HEK293 (cell line): ENCODE results near the gene SPAG5.

Source experiments
- CTCF ChIA-PET: fragments of 350-600 bp; formaldehyde crosslinking; extraction: SDS; loops from one replicate; lab custom pipeline; 2021; ENCODE audit warnings: antibody characterized with exemption; lab: Yijun Ruan, JAX
- POLR2A ChIA-PET: fragments of 300-600 bp; formaldehyde crosslinking; extraction: SDS; loops from one replicate; lab custom pipeline; 2020; ENCODE audit warnings: antibody characterized with exemption, inconsistent platforms; lab: Yijun Ruan, JAX
- H3K27ac ChIP-seq: fragments of 200-500 bp; sonication (Bioruptor generic); 2 replicates; pipeline ENCODE4 v1.5.1; 2014; ENCODE audit warnings: low read depth, low read length, control low read depth, inconsistent platforms; ENCODE audit errors: extremely low read depth
- H3K36me3 ChIP-seq, 2 experiments: fragments of 200-500 bp in 1 of 2; sonication (Bioruptor generic) in 1 of 2; 1 replicate in 1 of 2; 2 replicates in 1 of 2; pipeline ENCODE4 v1.5.1; 2014 to 2017; ENCODE audit warnings: inconsistent platforms in 2 of 2, low read length in 2 of 2; ENCODE audit not compliant: control insufficient read depth in 2 of 2, insufficient read depth in 1 of 2
- H3K4me1 ChIP-seq: fragments of 200-500 bp; sonication (Bioruptor generic); 2 replicates; pipeline ENCODE4 v1.5.1; 2014; ENCODE audit warnings: mild to moderate bottlenecking, low read length, inconsistent platforms; ENCODE audit not compliant: control insufficient read depth, insufficient read depth
- H3K4me3 ChIP-seq: 2 replicates; pipeline ENCODE4 v1.5.1; 2011; ENCODE audit warnings: low read depth, mild to moderate bottlenecking, control low read depth, low read length, moderate library complexity
- H3K9me3 ChIP-seq: fragments of 200-500 bp; sonication (Bioruptor generic); 2 replicates; pipeline ENCODE4 v1.5.1; 2014; ENCODE audit warnings: low read depth, low read length, inconsistent platforms; ENCODE audit not compliant: control insufficient read depth, insufficient read depth
- AEBP2 ChIP-seq: fragments of 450-650 bp; formaldehyde crosslinking; IDR thresholded peaks from 2 replicates; pipeline ENCODE4 v1.5.1; 2016; ENCODE audit warnings: missing biosample characterization, missing genetic modification characterization, borderline replicate concordance
- MEIS1 ChIP-seq: sonication (generic); formaldehyde crosslinking; IDR thresholded peaks from 2 replicates; pipeline ENCODE4 v1.8.1; 2022; ENCODE audit warnings: missing genetic modification reagents, mild to moderate bottlenecking, borderline replicate concordance
- MYNN ChIP-seq: fragments of 450-650 bp; formaldehyde crosslinking; IDR thresholded peaks from 2 replicates; pipeline ENCODE4 v1.5.1; 2016; ENCODE audit warnings: missing biosample characterization, missing genetic modification characterization, borderline replicate concordance
- OVOL3 ChIP-seq: fragments of 450-650 bp; formaldehyde crosslinking; IDR thresholded peaks from 2 replicates; pipeline ENCODE4 v1.5.1; 2016; ENCODE audit warnings: missing biosample characterization, missing genetic modification characterization
- PBX3 ChIP-seq: sonication (generic); formaldehyde crosslinking; IDR thresholded peaks from 2 replicates; pipeline ENCODE4 v1.8.1; 2022; ENCODE audit warnings: mild to moderate bottlenecking, moderate library complexity, missing genetic modification reagents
- REST ChIP-seq: fragments of 450-650 bp; formaldehyde crosslinking; IDR thresholded peaks from 2 replicates; pipeline ENCODE4 v1.5.1; 2016; ENCODE audit warnings: missing biosample characterization, missing genetic modification characterization
- SP2 ChIP-seq: fragments of 450-650 bp; formaldehyde crosslinking; IDR thresholded peaks from 2 replicates; pipeline ENCODE4 v1.5.1; 2016; ENCODE audit warnings: missing biosample characterization, missing genetic modification characterization
- ZBTB44 ChIP-seq: fragments of 450-650 bp; IDR thresholded peaks from 2 replicates; pipeline ENCODE4 v1.5.1; 2018; ENCODE audit warnings: missing biosample characterization, mild to moderate bottlenecking, missing genetic modification characterization
- ZNF223 ChIP-seq: fragments of 450-650 bp; formaldehyde crosslinking; IDR thresholded peaks from 2 replicates; pipeline ENCODE4 v1.5.1; 2016; ENCODE audit warnings: missing biosample characterization, missing genetic modification characterization
- ZNF280D ChIP-seq: fragments of 450-650 bp; formaldehyde crosslinking; IDR thresholded peaks from 2 replicates; pipeline ENCODE4 v1.5.1; 2016; ENCODE audit warnings: missing biosample characterization, missing genetic modification characterization
- ZNF335 ChIP-seq: fragments of 450-650 bp; formaldehyde crosslinking; conservative IDR thresholded peaks from 2 replicates; pipeline ENCODE4 v1.5.1; 2016; ENCODE audit warnings: missing biosample characterization, missing genetic modification characterization
- ZNF354C ChIP-seq: fragments of 450-650 bp; formaldehyde crosslinking; IDR thresholded peaks from 2 replicates; pipeline ENCODE4 v1.5.1; 2016; ENCODE audit warnings: missing biosample characterization, missing genetic modification characterization, low read depth, borderline replicate concordance
- ZNF394 ChIP-seq: fragments of 450-650 bp; formaldehyde crosslinking; IDR thresholded peaks from 2 replicates; pipeline ENCODE4 v1.5.1; 2016; ENCODE audit warnings: missing biosample characterization, missing genetic modification characterization, mild to moderate bottlenecking, moderate library complexity, borderline replicate concordance
- ZNF560 ChIP-seq: fragments of 450-650 bp; formaldehyde crosslinking; IDR thresholded peaks from 2 replicates; pipeline ENCODE4 v1.5.1; 2017; ENCODE audit warnings: missing biosample characterization, missing genetic modification characterization, borderline replicate concordance
- ZNF561 ChIP-seq: fragments of 450-650 bp; IDR thresholded peaks from 2 replicates; pipeline ENCODE4 v1.5.1; 2018; ENCODE audit warnings: missing biosample characterization, missing genetic modification characterization, borderline replicate concordance
- ZNF639 ChIP-seq: fragments of 450-650 bp; formaldehyde crosslinking; IDR thresholded peaks from 2 replicates; pipeline ENCODE4 v1.5.1; 2016; ENCODE audit warnings: missing biosample characterization, missing genetic modification characterization
- ZNF660 ChIP-seq: fragments of 450-650 bp; IDR thresholded peaks from 2 replicates; pipeline ENCODE4 v1.5.1; 2018; ENCODE audit warnings: missing biosample characterization, mild to moderate bottlenecking, missing genetic modification characterization
- ZNF664 ChIP-seq: fragments of 450-650 bp; formaldehyde crosslinking; IDR thresholded peaks from 2 replicates; pipeline ENCODE4 v1.5.1; 2016; ENCODE audit warnings: missing biosample characterization, missing genetic modification characterization
- ZNF777 ChIP-seq: fragments of 450-650 bp; formaldehyde crosslinking; IDR thresholded peaks from 2 replicates; pipeline ENCODE4 v1.5.1; 2017; ENCODE audit warnings: missing biosample characterization, missing genetic modification characterization, borderline replicate concordance
- ZNF785 ChIP-seq: fragments of 450-650 bp; formaldehyde crosslinking; IDR thresholded peaks from 2 replicates; pipeline ENCODE4 v1.5.1; 2016; ENCODE audit warnings: missing biosample characterization, missing genetic modification characterization

Gene SPAG5

GRCh38 chr17:28538296-28538895 lies 60.4 kb downstream of the SPAG5 start:
- CTCF ChIA-PET: interaction anchor here (1.0 to 7.4 kb wide), 6 partner anchors 8 to 305 kb away, joined by 3 to 155 read pairs (median 6); no protein-coding TSS in a partner anchor
- Histone ChIP-seq H3K9me3 (no peaks in the 10 kb centered on the region), H3K4me3 (no peak overlapping the region), H3K36me3 (no peaks in the 10 kb centered on the region), H3K27ac (no peak overlapping the region), H3K4me1 (no peaks in the 10 kb centered on the region)
- POLR2A ChIA-PET: interaction anchor here (0.7 kb wide), 1 partner anchor 143 kb away, joined by 5 read pairs; no protein-coding TSS in a partner anchor
- TF ChIP-seq ZNF280D (tag by site-specific recombination) (no peak), ZNF335 (tag by site-specific recombination) (no peak), REST (tag by site-specific recombination) (no peak), ZNF560 (no peak), PBX3 (no peak), ZNF777 (tag by site-specific recombination) (no peak), ZNF664 (tag by site-specific recombination) (no peak), ZNF785 (no peak), MYNN (tag by site-specific recombination) (no peak), ZNF561 (no peak), ZNF354C (no peak), ZNF639 (tag by site-specific recombination) (no peak), OVOL3 (no peak), SP2 (tag by site-specific recombination) (no peak), MEIS1 (CRISPR knock-in tag) (no peak), ZBTB44 (tag by site-specific recombination) (no peak), ZNF223 (tag by site-specific recombination) (no peak), ZNF660 (tag by site-specific recombination) (no peak), AEBP2 (tag by site-specific recombination) (no peak), ZNF394 (tag by site-specific recombination) (no peak)
- TF ChIP-seq, all 188 proteins: peak for 0
